ENCODE results near the gene CCNY.

Gene CCNY

DNA sequence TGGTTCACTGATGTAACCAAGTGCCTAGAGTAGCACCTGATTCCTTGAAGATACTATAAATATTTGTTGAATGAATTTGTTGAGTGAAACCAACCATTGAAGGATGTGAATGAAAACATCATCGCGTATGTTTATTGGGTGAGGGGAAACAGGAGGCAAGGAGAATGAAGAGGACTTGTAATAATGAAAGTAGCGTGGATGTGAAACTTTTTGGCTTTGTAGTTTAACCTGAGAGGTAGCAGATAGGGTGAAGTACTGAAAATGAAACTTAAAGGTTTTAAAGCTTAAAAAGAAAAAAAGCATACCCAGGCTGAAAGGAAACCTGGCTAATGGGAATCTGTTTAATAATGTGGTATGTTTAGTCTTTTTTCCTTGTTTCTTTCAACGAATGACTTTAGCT, 5.2 kb downstream of the CCNY start:
- H3K4me3 ChIP-seq (ENCODE audit: low read depth, low read length), result no peak overlapping the region
- TF ChIP-seq CTCF (IDR thresholded peaks at IDR 0.05; ENCODE audit: low read depth, low read length, missing control alignments), result no peak
- DNase-seq (ENCODE audit: low read depth), result no peak
- in situ Hi-C loops (cut with HindIII; ENCODE audit: low sequenced_read_pairs), result no loop called here

GRCh38 chr10:35342183-35342753, 6.0 kb downstream of the CCNY start:
- in situ Hi-C loops (cut with HindIII; ENCODE audit: low sequenced_read_pairs), result no loop called here
- TF ChIP-seq CTCF (IDR thresholded peaks at IDR 0.05; ENCODE audit: low read depth, low read length, missing control alignments), result no peak
- no peak overlapping the region for H3K4me3 ChIP-seq (ENCODE audit: low read depth, low read length)
- DNase-seq (ENCODE audit: low read depth), result no peak

DNA sequence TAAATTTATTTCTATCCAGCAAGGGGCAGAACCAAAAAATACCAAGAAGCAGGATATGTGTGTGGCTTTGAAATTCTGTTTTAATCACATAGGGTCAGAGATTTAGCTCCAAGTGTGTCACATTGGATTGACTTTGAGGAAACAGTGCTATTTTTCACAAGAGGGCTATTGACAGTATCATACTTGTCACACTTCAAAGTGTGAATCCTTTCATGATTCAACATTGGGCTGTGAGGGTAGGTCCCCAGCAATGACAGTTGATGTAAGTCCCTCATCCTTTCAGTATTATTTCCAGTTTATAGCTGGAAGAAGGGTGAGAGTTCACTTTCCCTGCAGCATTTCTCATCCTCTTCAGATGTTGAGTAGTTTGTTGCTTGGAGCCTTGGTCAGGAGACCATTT, 7.4 kb downstream of the CCNY start:
- no peak for TF ChIP-seq CTCF (IDR thresholded peaks at IDR 0.05; ENCODE audit: low read depth, low read length, missing control alignments)
- H3K4me3 ChIP-seq (ENCODE audit: low read depth, low read length), result no peak overlapping the region
- DNase-seq (ENCODE audit: low read depth), result no peak
- in situ Hi-C loops (cut with HindIII; ENCODE audit: low sequenced_read_pairs), result no loop called here

DNA sequence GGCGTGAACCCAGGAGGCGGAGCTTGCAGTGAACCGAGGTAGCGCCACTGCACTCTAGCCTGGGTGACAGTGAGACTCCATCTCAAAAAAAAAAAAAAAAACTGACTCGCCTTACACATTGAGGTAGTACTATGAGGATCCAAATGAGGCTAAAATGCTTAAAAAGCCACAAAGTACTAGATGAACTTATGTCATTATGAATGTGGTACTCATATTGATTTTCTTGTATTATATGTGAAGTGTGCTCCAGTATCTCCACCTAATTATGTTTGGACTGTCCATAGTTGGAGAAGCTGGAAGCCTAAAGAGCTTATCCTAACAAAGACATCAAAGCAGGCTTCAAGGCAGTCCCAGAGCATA, 9.1 kb downstream of the CCNY start:
- in situ Hi-C loops (cut with HindIII; ENCODE audit: low sequenced_read_pairs), result no loop called here
- no peak for DNase-seq (ENCODE audit: low read depth)
- no peak for TF ChIP-seq CTCF (IDR thresholded peaks at IDR 0.05; ENCODE audit: low read depth, low read length, missing control alignments)
- H3K4me3 ChIP-seq (ENCODE audit: low read depth, low read length), result no peak overlapping the region

- H3K4me3 ChIP-seq (ENCODE audit: low read depth, low read length), result no peak overlapping the region
- TF ChIP-seq CTCF (IDR thresholded peaks at IDR 0.05; ENCODE audit: low read depth, low read length, missing control alignments), result no peak
These were observed 9.9 kb downstream of the CCNY start for GRCh38 chr10:35346248-35346647.

DNA sequence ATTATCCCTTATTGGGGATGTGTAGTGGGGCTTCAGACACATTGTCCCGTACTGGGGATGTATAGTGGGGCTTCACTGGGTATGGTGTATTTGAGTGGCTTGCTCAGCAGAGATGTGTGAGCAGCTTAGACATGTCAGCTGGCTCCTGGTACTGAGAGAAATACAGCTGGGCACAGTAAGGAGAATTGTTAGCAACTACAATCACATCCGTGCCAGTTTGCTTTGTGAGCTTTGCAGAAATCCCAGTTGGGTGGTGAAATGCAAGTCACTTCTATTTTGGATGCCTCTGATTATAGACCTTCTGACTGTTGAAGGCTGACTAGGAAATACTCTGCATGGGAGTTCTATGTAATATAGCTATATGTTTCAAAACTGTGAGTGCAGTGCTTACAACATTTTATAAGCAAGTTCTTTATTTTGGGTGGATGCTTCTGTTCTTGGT, 10.8 kb downstream of the CCNY start:
- in situ Hi-C loops (cut with HindIII; ENCODE audit: low sequenced_read_pairs), result no loop called here
- no peak overlapping the region for H3K4me3 ChIP-seq (ENCODE audit: low read depth, low read length)
- no peak for DNase-seq (ENCODE audit: low read depth)
- TF ChIP-seq CTCF (IDR thresholded peaks at IDR 0.05; ENCODE audit: low read depth, low read length, missing control alignments), result no peak

More at GRCh38 chr10:35346248-35346647, 9.9 kb downstream of the CCNY start:
- in situ Hi-C loops (cut with HindIII; ENCODE audit: low sequenced_read_pairs), result no loop called here
- DNase-seq (ENCODE audit: low read depth), result no peak
